GM12874 (cell line): ENCODE measurements around the gene IQCK.

ENCODE experiments used
- CTCF ChIP-seq: IDR thresholded peaks from 2 replicates; pipeline ENCODE4 v1.5.1; 2011; ENCODE audit warnings: low read depth, mild to moderate bottlenecking, control low read depth, low read length, moderate library complexity; ENCODE audit not compliant: insufficient read depth

The IQCK gene

GRCh38 chr16:19875900-19876299 lies 157.8 kb downstream of the IQCK start:
- no peak for TF ChIP-seq CTCF

GRCh38 chr16:19876501-19877059 lies 158.5 kb downstream of the IQCK start:
- TF ChIP-seq CTCF = no peak

- no peak for TF ChIP-seq CTCF
Measured at GRCh38 chr16:19878757-19879156, 160.7 kb downstream of the IQCK start.

GRCh38 chr16:19879241-19879792 lies 161.2 kb downstream of the IQCK start:
- TF ChIP-seq CTCF = no peak

- TF ChIP-seq CTCF = no peak
Measured at GRCh38 chr16:19881028-19881427, 163.0 kb downstream of the IQCK start.

- no peak for TF ChIP-seq CTCF
Measured at GRCh38 chr16:19881783-19882182, 163.7 kb downstream of the IQCK start.

GRCh38 chr16:19882186-19882585 lies 164.1 kb downstream of the IQCK start:
- no peak for TF ChIP-seq CTCF
